Adrenal gland (tissue), 12 donors: ENCODE data around the gene PEAK1. TPM values are rescaled to one million over a fixed set of nuclear protein-coding genes. Genes with fewer than 3 reads are reported as not detected.

Source experiments
- DNase-seq, 7 donors: peaks; one replicate each; pipeline ENCODE4 v3.0.0-alpha.2; 2019 to 2020
- H3K27ac ChIP-seq, 5 donors: fragments of 200-600 bp; sonication (generic) in 4 of 5; 1 replicate in 3 of 5; 2 replicates in 2 of 5; pipeline versions ENCODE4 v1.5.1 to v1.8.0; 2016 to 2020; ENCODE audit warnings: mild to moderate bottlenecking in 1 of 5
- H3K27me3 ChIP-seq: fragments of 200-600 bp; 2 replicates; pipeline ENCODE4 v1.8.0; 2021
- H3K36me3 ChIP-seq, 2 donors: fragments of 200-600 bp; replicated peaks in 1 of 2; 1 replicate in 1 of 2; 2 replicates in 1 of 2; pipeline versions ENCODE4 v1.5.1 to v1.8.0; 2018 to 2022
- H3K4me1 ChIP-seq, 2 donors: fragments of 200-600 bp; replicated peaks in 1 of 2; 1 replicate in 1 of 2; 2 replicates in 1 of 2; pipeline versions ENCODE4 v1.5.1 to v1.8.0; 2018 to 2021
- H3K4me3 ChIP-seq, 4 donors: fragments of 200-600 bp; sonication (generic) in 3 of 4; one replicate each; pipeline ENCODE4 v1.5.1; 2016 to 2018
- H3K9me3 ChIP-seq, 3 donors: fragments of 200-600 bp; sonication (generic) in 1 of 3; replicated peaks in 1 of 3; 1 replicate in 2 of 3; 2 replicates in 1 of 3; pipeline versions ENCODE4 v1.5.1 to v1.8.0; 2016 to 2021
- POLR2A ChIP-seq, 2 donors: fragments of 450-650 bp; IDR thresholded peaks; one replicate each; pipeline ENCODE4 v1.6.1; 2017; ENCODE audit warnings: antibody characterized with exemption in 2 of 2, mild to moderate bottlenecking in 2 of 2, moderate library complexity in 1 of 2
- WGBS, 4 donors: extraction: QIAGEN DNeasy Blood & Tissue Kit in 2 of 4; methylation state at CpG; one replicate each; pipeline versions ENCODE4 v1.1.5 to v1.1.7; 2013 to 2017; 5-methylcytosine and 5-hydroxymethylcytosine counted together
- intact Hi-C, 2 donors: fragments of 100-400 bp; cut with DNase I; formaldehyde crosslinking; loops; one replicate each; pipeline versions ENCODE4 v1.14.1 to v1.15.0; 2022 to 2023
- polyA plus RNA-seq, 3 donors: library from polyadenylated mRNA; stranded (reverse); fragments of 200-250 nt in 2 of 3; fragments of 350-450 nt in 1 of 3; fragmentation: Illumina TruSeq in 1 of 3; extraction: RNeasy Lipid Tissue Mini Kit (QIAGEN cat#74804) in 1 of 3; gene quantifications; one replicate each; pipeline ENCODE4 v1.2.3, GENCODE V29; 2013 to 2014
- total RNA-seq, 9 donors: library from RNA; depleted of rRNA in 4 of 9; stranded (reverse); fragments of >200 nt in 4 of 9; fragments of 120-200 nt in 1 of 9; fragmentation: NEBNext Ultra II Directional in 1 of 9; extraction: Animal tissue kit (Norgen Biotek cat#: 25700) in 1 of 9; gene quantifications; one replicate each; pipeline versions ENCODE4 v1.1.0 to v1.2.4, GENCODE V29; 2013 to 2023
- TF ChIP-seq, protein P1 (sequence below), 6 experiments: fragments of 450-650 bp in 4 of 6; fragments of 200-600 bp in 2 of 6; sonication (generic) in 1 of 6; IDR thresholded peaks; 1 replicate in 5 of 6; 2 replicates in 1 of 6; pipeline versions ENCODE4 v1.5.1 to v1.8.0; 2016 to 2021; ENCODE audit warnings: antibody characterized with exemption in 6 of 6, mild to moderate bottlenecking in 2 of 6, moderate library complexity in 1 of 6
- donor health status: healthy with polysubstance abuse.
- donor health status: Bipolar disorder and iron deficiency.
- donor health status: DM: yes; HTN: yes; CAD: no.
- donor health status: DM: no; HTN: no; CAD: no.
- donor health status: DM: no; HTN: no; CAD: no.
- donor health status: DM: yes; HTN: yes; CAD: no.

PEAK1 gene
- total and polyA plus RNA-seq, 12 donors: 3.1 to 68.4 (median 26.4) TPM

DNA sequence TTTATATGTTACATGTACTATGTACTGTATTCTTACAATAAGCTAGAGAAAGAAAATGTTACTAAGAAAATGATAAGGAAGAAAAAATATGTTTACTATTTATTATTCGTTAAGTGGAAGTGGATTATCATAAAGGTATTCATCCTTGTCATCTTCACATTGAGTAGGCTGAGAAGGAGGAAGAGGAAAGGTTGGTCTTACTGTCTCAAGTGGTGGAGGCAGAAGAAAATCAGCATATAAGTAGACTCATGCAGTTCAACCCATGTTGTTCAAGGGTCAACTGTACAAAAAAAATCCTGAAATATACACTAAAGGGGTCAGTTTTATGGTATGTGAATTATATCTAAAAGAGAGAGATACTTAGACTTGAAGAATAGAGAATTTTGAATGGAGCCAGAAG lies 6.5 kb upstream of the PEAK1 start:
- Histone ChIP-seq H3K9me3 (no peaks in the 10 kb centered on the region), H3K27me3 (no peaks in the 10 kb centered on the region), H3K36me3 (no peaks in the 10 kb centered on the region), H3K4me3 (no peak overlapping the region), H3K4me1 (peaks cover 20 to 52% of the 10 kb centered on the region in 2 donors), H3K27ac (no peak overlapping the region)
- TF ChIP-seq, protein P1, sequence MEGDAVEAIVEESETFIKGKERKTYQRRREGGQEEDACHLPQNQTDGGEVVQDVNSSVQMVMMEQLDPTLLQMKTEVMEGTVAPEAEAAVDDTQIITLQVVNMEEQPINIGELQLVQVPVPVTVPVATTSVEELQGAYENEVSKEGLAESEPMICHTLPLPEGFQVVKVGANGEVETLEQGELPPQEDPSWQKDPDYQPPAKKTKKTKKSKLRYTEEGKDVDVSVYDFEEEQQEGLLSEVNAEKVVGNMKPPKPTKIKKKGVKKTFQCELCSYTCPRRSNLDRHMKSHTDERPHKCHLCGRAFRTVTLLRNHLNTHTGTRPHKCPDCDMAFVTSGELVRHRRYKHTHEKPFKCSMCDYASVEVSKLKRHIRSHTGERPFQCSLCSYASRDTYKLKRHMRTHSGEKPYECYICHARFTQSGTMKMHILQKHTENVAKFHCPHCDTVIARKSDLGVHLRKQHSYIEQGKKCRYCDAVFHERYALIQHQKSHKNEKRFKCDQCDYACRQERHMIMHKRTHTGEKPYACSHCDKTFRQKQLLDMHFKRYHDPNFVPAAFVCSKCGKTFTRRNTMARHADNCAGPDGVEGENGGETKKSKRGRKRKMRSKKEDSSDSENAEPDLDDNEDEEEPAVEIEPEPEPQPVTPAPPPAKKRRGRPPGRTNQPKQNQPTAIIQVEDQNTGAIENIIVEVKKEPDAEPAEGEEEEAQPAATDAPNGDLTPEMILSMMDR (IDR thresholded peaks at IDR 0.05): no peak
- no peak for TF ChIP-seq POLR2A (IDR thresholded peaks at IDR 0.05)
- intact Hi-C loops: no loop called here
- WGBS, 4 donors: 80 to 88% (median 85%) methylated on average over 1 of the region's 1 CpG
- DNase-seq: no peak

DNA sequence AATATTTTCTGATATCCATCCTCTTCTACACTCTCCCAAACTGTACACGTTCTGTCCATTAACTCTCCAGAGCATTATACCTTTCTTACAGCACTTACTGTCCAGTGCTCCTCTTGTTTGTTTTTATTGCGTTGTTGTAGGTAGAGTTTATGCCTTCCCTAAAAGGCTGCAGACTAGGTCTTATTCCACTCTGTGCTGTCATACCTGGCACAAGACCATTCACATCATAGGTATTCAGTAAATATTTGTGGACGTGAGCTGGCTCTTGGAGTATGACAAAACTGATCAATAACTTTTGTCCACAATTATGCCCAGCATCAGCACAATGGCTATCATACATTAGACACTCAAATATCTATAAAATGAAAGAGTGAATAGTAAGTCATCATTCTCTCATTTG lies 5.2 kb upstream of the PEAK1 start:
- TF ChIP-seq, protein P1 (IDR thresholded peaks at IDR 0.05): no peak
- TF ChIP-seq POLR2A (IDR thresholded peaks at IDR 0.05): no peak
- no peaks in the 10 kb centered on the region for H3K27me3 ChIP-seq
- DNase-seq: no peak
- intact Hi-C loops: no loop called here
- peaks cover 22 to 55% of the 10 kb centered on the region in 2 donors for H3K4me1 ChIP-seq
- WGBS, 4 donors: 89 to 93% (median 91%) methylated on average over 3 of the region's 3 CpGs
- H3K27ac ChIP-seq: no peak overlapping the region
- H3K4me3 ChIP-seq: no peak overlapping the region
- no peaks in the 10 kb centered on the region for H3K9me3 ChIP-seq
- H3K36me3 ChIP-seq: no peaks in the 10 kb centered on the region

DNA sequence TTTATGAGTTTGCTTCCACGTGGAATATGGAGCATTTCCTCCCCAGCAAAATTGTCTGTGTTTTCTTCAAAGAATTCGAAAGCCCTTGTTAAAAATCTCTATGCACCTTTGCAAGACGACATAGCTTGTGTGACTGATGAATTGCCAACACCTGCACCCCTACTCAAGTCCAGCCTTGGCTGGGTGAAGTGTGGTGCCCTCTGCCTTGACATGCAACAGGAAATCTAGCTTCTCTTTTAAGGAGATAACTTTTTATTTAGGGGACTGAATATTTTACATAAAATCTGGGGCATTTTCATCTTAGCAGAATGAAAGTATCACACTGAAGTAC lies 1.4 kb upstream of the PEAK1 start:
- intact Hi-C loops: loop anchor here in 1 of 2 donors (5.0 kb wide), 1 partner anchor 76 kb away; no protein-coding TSS in a partner anchor
- H3K4me3 ChIP-seq: peak overlapping the region; percentile 7 to 92 (median 74)
- H3K4me1 ChIP-seq: peaks cover 22 to 59% of the 10 kb centered on the region in 2 donors
- peak in 1 of 7 donors; percentile 11 for DNase-seq
- TF ChIP-seq POLR2A (IDR thresholded peaks at IDR 0.05): no peak
- TF ChIP-seq, protein P1 (IDR thresholded peaks at IDR 0.05): no peak
- no peaks in the 10 kb centered on the region for H3K36me3 ChIP-seq
- no peaks in the 10 kb centered on the region for H3K9me3 ChIP-seq
- 0 to 2% (median 0%) methylated on average over 3 of the region's 3 CpGs for WGBS, 4 donors
- no peaks in the 10 kb centered on the region for H3K27me3 ChIP-seq
- peak overlapping the region in 3 of 5 donors; percentile 88 to 97 (median 95) for H3K27ac ChIP-seq

DNA sequence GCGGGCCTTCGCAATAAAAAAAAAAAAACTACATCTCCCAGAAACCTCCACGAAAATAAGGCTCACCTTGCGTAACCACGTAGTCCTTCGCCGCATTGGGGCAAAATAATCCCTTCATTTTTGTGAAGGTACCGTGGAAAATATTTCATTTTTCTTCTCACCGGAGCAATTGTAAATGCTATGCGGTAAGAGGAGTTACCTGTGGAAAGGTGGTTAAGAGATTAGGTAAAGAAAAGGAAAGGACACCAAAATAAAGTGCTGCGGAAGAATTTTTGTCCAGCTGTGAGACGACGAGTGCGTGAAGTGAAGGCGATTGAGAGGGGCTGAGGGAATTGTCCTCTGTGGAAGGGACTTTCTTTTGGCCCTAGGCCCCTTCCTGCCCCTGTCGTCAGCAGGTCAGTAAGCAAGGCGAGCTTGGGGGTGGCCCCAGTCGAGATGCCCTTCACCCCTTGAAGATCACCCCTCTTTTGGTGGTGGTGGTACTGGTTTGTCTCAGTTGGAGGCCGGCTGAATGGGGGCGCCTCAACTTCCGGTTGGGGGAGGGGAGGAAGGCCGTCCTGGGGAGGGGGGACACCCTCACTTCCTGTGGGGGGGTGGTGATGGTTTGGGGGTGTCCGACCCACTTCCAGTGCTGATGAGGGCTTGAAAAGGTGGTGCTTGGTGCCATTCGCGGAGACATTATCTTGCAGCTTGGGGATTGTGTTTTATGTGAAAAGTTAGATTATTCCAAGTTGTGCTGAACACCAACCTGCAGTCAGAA lies 886 bp upstream of the PEAK1 start, which contains the start of gene HMG20A:
Gene HMG20A (plus strand): TSS at position 279 of the 760 bp plus-strand sequence. CDS start 37,520 bp downstream, outside the sequence.
- peak in 1 of 2 donors; percentile 67 for TF ChIP-seq POLR2A (IDR thresholded peaks at IDR 0.05)
- TF ChIP-seq, protein P1 (IDR thresholded peaks at IDR 0.05): no peak
- DNase-seq: peak; percentile 50 to 73 (median 68)
- intact Hi-C loops: loop anchor here in 1 of 2 donors (5.0 kb wide), 1 partner anchor 77 kb away; no protein-coding TSS in a partner anchor

More for the DNA sequence above, 886 bp upstream of the PEAK1 start, which contains the start of gene HMG20A:
- Histone ChIP-seq H3K27ac (peak within 1 kb of the TSS; percentile 86 to 97 (median 93)), H3K4me1 (peaks cover 22 to 65% of the 10 kb centered on the region in 2 donors), H3K36me3 (no peaks in the 10 kb centered on the region), H3K4me3 (peak within 1 kb of the TSS; percentile 7 to 95 (median 82)), H3K27me3 (no peaks in the 10 kb centered on the region), H3K9me3 (no peaks in the 10 kb centered on the region)
- 0 to 1% (median 0%) methylated on average over 20 to 25 of the region's 25 CpGs for WGBS, 4 donors
